Mammary epithelial cell (primary cell): ENCODE data around the gene SF3B2.

ENCODE experiments used
- EZH2 ChIP-seq: IDR thresholded peaks from 2 replicates; pipeline ENCODE4 v1.6.1; 2012; ENCODE audit warnings: low read length, inconsistent platforms, borderline replicate concordance
- TF ChIP-seq, protein P1 (sequence below), 2 donors: IDR thresholded peaks in 1 of 2; conservative IDR thresholded peaks in 1 of 2; 2 replicates each; pipeline ENCODE4 v1.5.1; 2011 to 2012; ENCODE audit warnings: inconsistent platforms in 2 of 2, low read length in 2 of 2, mild to moderate bottlenecking in 2 of 2, control low read depth in 1 of 2, low read depth in 1 of 2; ENCODE audit not compliant: insufficient read depth in 1 of 2; ENCODE audit errors: extremely low read depth in 1 of 2

- TF ChIP-seq, protein P1, sequence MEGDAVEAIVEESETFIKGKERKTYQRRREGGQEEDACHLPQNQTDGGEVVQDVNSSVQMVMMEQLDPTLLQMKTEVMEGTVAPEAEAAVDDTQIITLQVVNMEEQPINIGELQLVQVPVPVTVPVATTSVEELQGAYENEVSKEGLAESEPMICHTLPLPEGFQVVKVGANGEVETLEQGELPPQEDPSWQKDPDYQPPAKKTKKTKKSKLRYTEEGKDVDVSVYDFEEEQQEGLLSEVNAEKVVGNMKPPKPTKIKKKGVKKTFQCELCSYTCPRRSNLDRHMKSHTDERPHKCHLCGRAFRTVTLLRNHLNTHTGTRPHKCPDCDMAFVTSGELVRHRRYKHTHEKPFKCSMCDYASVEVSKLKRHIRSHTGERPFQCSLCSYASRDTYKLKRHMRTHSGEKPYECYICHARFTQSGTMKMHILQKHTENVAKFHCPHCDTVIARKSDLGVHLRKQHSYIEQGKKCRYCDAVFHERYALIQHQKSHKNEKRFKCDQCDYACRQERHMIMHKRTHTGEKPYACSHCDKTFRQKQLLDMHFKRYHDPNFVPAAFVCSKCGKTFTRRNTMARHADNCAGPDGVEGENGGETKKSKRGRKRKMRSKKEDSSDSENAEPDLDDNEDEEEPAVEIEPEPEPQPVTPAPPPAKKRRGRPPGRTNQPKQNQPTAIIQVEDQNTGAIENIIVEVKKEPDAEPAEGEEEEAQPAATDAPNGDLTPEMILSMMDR (conservative IDR thresholded peaks at IDR 0.05 in 1 of 2, IDR thresholded peaks at IDR 0.05 in 1 of 2; ENCODE audit: extremely low read depth in 1 of 2, insufficient read depth in 1 of 2, low read depth in 1 of 2, low read length in 2 of 2), result no peak
- TF ChIP-seq EZH2, result no peak
Observed at GRCh38 chr11:66084821-66085475, 32.8 kb downstream of the SF3B2 start.
